Measurements from ENCODE around the gene CCDC69.

The CCDC69 gene

GRCh38 chr5:151239237-151239861 lies 15.5 kb upstream of the CCDC69 start:
- Histone ChIP-seq H3K4me3 (ENCODE audit: low read depth, low read length, poor library complexity, severe bottlenecking) (peak overlapping the region; percentile 39), H3F3A (ENCODE audit: insufficient read depth, low read length) (no peaks in the 10 kb centered on the region), H4K20me1 (ENCODE audit: insufficient read depth, low read length) (no peaks in the 10 kb centered on the region), H3K27ac (ENCODE audit: low read depth, low read length, poor library complexity, severe bottlenecking) (peak overlapping the region; percentile 90), H2AFZ (ENCODE audit: low read length) (no peak overlapping the region), H3K27me3 (ENCODE audit: insufficient read depth, low read length) (no peaks in the 10 kb centered on the region), H3K9ac (ENCODE audit: low read length) (peak overlapping the region; percentile 58; the same call in 1 of the 2 replicates), H3K36me3 (ENCODE audit: insufficient read depth, low read length) (peaks cover 5% of the 10 kb centered on the region; the same call in 1 of the 2 replicates), H3K4me2 (ENCODE audit: low read length) (peak overlapping the region; percentile 58), H3K9me3 (ENCODE audit: low read length) (no peaks in the 10 kb centered on the region), H3K4me1 (ENCODE audit: insufficient read depth, low read length, severe bottlenecking) (peaks cover 63% of the 10 kb centered on the region), H3K9me2 (ENCODE audit: low read depth, low read length) (no peaks in the 10 kb centered on the region), H3K79me2 (ENCODE audit: insufficient read depth, low read length) (no peaks in the 10 kb centered on the region)
- TF ChIP-seq CTCF (IDR thresholded peaks at IDR 0.05; ENCODE audit: low read length) (peak; percentile 96), EZH2 (IDR thresholded peaks at IDR 0.05; ENCODE audit: borderline replicate concordance, low read length) (no peak)

GRCh38 chr5:151238303-151238741 lies 14.4 kb upstream of the CCDC69 start:
- Histone ChIP-seq H3F3A (ENCODE audit: insufficient read depth, low read length) (no peaks in the 10 kb centered on the region; the same call in 1 of the 2 replicates), H3K79me2 (ENCODE audit: insufficient read depth, low read length) (no peaks in the 10 kb centered on the region), H3K4me1 (ENCODE audit: insufficient read depth, low read length, severe bottlenecking) (peaks cover 71% of the 10 kb centered on the region), H3K4me3 (ENCODE audit: low read depth, low read length, poor library complexity, severe bottlenecking) (peak overlapping the region; percentile 39), H3K4me2 (ENCODE audit: low read length) (peak overlapping the region; percentile 58), H3K27ac (ENCODE audit: low read depth, low read length, poor library complexity, severe bottlenecking) (peak overlapping the region; percentile 90), H3K9me2 (ENCODE audit: low read depth, low read length) (no peaks in the 10 kb centered on the region), H3K27me3 (ENCODE audit: insufficient read depth, low read length) (no peaks in the 10 kb centered on the region), H3K9me3 (ENCODE audit: low read length) (no peaks in the 10 kb centered on the region), H4K20me1 (ENCODE audit: insufficient read depth, low read length) (no peaks in the 10 kb centered on the region), H3K9ac (ENCODE audit: low read length) (peak overlapping the region; percentile 58), H2AFZ (ENCODE audit: low read length) (no peak overlapping the region), H3K36me3 (ENCODE audit: insufficient read depth, low read length) (peaks cover 5% of the 10 kb centered on the region; the same call in 1 of the 2 replicates)
- peak; percentile 14; the same call in 1 of the 2 replicates for TF ChIP-seq CTCF (IDR thresholded peaks at IDR 0.05; ENCODE audit: low read length)
- no peak for TF ChIP-seq EZH2 (IDR thresholded peaks at IDR 0.05; ENCODE audit: borderline replicate concordance, low read length)

- Histone ChIP-seq H3K79me2 (ENCODE audit: insufficient read depth, low read length) (no peaks in the 10 kb centered on the region), H3K4me1 (ENCODE audit: insufficient read depth, low read length, severe bottlenecking) (peaks cover 73% of the 10 kb centered on the region), H3K4me2 (ENCODE audit: low read length) (peak overlapping the region; percentile 58), H3K9me3 (ENCODE audit: low read length) (no peaks in the 10 kb centered on the region), H3K9me2 (ENCODE audit: low read depth, low read length) (no peaks in the 10 kb centered on the region), H3K9ac (ENCODE audit: low read length) (peak overlapping the region; percentile 58), H3K36me3 (ENCODE audit: insufficient read depth, low read length) (peaks cover 5% of the 10 kb centered on the region; the same call in 1 of the 2 replicates), H3K27me3 (ENCODE audit: insufficient read depth, low read length) (no peaks in the 10 kb centered on the region), H3K4me3 (ENCODE audit: low read depth, low read length, poor library complexity, severe bottlenecking) (peak overlapping the region; percentile 39), H2AFZ (ENCODE audit: low read length) (no peak overlapping the region), H3K27ac (ENCODE audit: low read depth, low read length, poor library complexity, severe bottlenecking) (peak overlapping the region; percentile 90), H3F3A (ENCODE audit: insufficient read depth, low read length) (no peaks in the 10 kb centered on the region; the same call in 1 of the 2 replicates), H4K20me1 (ENCODE audit: insufficient read depth, low read length) (no peaks in the 10 kb centered on the region)
- TF ChIP-seq EZH2 (IDR thresholded peaks at IDR 0.05; ENCODE audit: borderline replicate concordance, low read length): no peak
- no peak for TF ChIP-seq CTCF (IDR thresholded peaks at IDR 0.05; ENCODE audit: low read length)
These were observed 13.8 kb upstream of the CCDC69 start for GRCh38 chr5:151237685-151238084.

Data from OCI-LY1 (cell line).